GM19023 (cell line): ENCODE measurements around the gene PLEKHF1.
A peak's percentile ranks its signal among the peaks of the same experiment; 100 is the strongest.
"Not testable (repeated sequence)": the region's sequence is repeated elsewhere in the genome, so short reads cannot be mapped to it uniquely, and the experiment has no call there.

ENCODE experiments used
- ATAC-seq: cut with Tn5 transposase; IDR thresholded peaks from one replicate; pipeline ENCODE4 v1.9.1; 2021; ENCODE audit warnings: mild to moderate bottlenecking, moderate library complexity; ENCODE audit not compliant: unreplicated experiment

PLEKHF1 gene

GRCh38 chr19:29697523-29698261 is 32.4 kb downstream of the PLEKHF1 start:
- ATAC-seq = no peak

- no peak for ATAC-seq
These were observed 34.6 kb downstream of the PLEKHF1 start for GRCh38 chr19:29699861-29700260.

- no peak for ATAC-seq
These were observed 35.2 kb downstream of the PLEKHF1 start for GRCh38 chr19:29700498-29700897.

GRCh38 chr19:29702161-29702962 is 37.1 kb downstream of the PLEKHF1 start:
- no peak for ATAC-seq

GRCh38 chr19:29702963-29703320 is 37.7 kb downstream of the PLEKHF1 start:
- ATAC-seq = no peak

GRCh38 chr19:29704562-29705558 is 39.6 kb downstream of the PLEKHF1 start:
- ATAC-seq = peak; percentile 56

- no peak for ATAC-seq
These were observed 40.4 kb downstream of the PLEKHF1 start for GRCh38 chr19:29705706-29706105.

- no peak for ATAC-seq
These were observed 41.4 kb downstream of the PLEKHF1 start for GRCh38 chr19:29706635-29707034.

GRCh38 chr19:29708554-29709439 is 43.5 kb downstream of the PLEKHF1 start:
- ATAC-seq = no peak

GRCh38 chr19:29709440-29709798 is 44.2 kb downstream of the PLEKHF1 start:
- not testable (repeated sequence) for ATAC-seq

GRCh38 chr19:29711584-29712132 is 46.4 kb downstream of the PLEKHF1 start:
- ATAC-seq = no peak

GRCh38 chr19:29712744-29713516 is 47.7 kb downstream of the PLEKHF1 start:
- ATAC-seq = no peak

- peak; percentile 17 for ATAC-seq
These were observed 49.2 kb downstream of the PLEKHF1 start for GRCh38 chr19:29714371-29714952.

GRCh38 chr19:29714953-29715700 is 49.9 kb downstream of the PLEKHF1 start, which contains the start of gene C19orf12:
C19orf12 (minus strand) TSS chr19:29715261; CDS start chr19:29708413, 6,848 bp downstream.
- peak; percentile 76 for ATAC-seq

GRCh38 chr19:29715701-29716581 is 50.7 kb downstream of the PLEKHF1 start:
- peak; percentile 3 for ATAC-seq

- no peak for ATAC-seq
These were observed 51.8 kb downstream of the PLEKHF1 start for GRCh38 chr19:29717051-29717450.

GRCh38 chr19:29724102-29724641 is 58.9 kb downstream of the PLEKHF1 start:
- ATAC-seq = no peak
